ENCODE data around the gene RBP3.

The RBP3 gene

GRCh38 chr10:47348138-47348651 is at the start of gene RBP3:
Gene RBP3 (plus strand): TSS chr10:47348363. CDS start chr10:47348485, 122 bp downstream.
- DNase-seq, result no peak

- DNase-seq, result peak; percentile 23
Observed at GRCh38 chr10:47298715-47299114, 49.4 kb upstream of the RBP3 start.

GRCh38 chr10:47299611-47300428 is 48.3 kb upstream of the RBP3 start, which contains the start of gene GDF10:
Gene GDF10 (plus strand): TSS chr10:47300197. CDS start chr10:47300652, 455 bp downstream.
- no peak for DNase-seq

- no peak for DNase-seq
Observed at GRCh38 chr10:47300429-47300931, 47.7 kb upstream of the RBP3 start.

GRCh38 chr10:47301833-47302232 is 46.3 kb upstream of the RBP3 start:
- DNase-seq, result no peak

- DNase-seq, result no peak
Observed at GRCh38 chr10:47303105-47303504, 45.1 kb upstream of the RBP3 start.

- DNase-seq, result no peak
Observed at GRCh38 chr10:47303866-47304265, 44.3 kb upstream of the RBP3 start.

GRCh38 chr10:47305566-47305965 is 42.6 kb upstream of the RBP3 start:
- DNase-seq, result no peak

GRCh38 chr10:47306387-47307210 is 41.6 kb upstream of the RBP3 start:
- DNase-seq, result no peak

GRCh38 chr10:47307381-47307780 is 40.8 kb upstream of the RBP3 start:
- no peak for DNase-seq

- no peak for DNase-seq
Observed at GRCh38 chr10:47308775-47309174, 39.4 kb upstream of the RBP3 start.

- no peak for DNase-seq
Observed at GRCh38 chr10:47309408-47310089, 38.6 kb upstream of the RBP3 start.

GRCh38 chr10:47310090-47310505 is 38.1 kb upstream of the RBP3 start:
- no peak for DNase-seq

- no peak for DNase-seq
Observed at GRCh38 chr10:47311193-47311931, 36.8 kb upstream of the RBP3 start.

GRCh38 chr10:47311932-47312662 is 36.1 kb upstream of the RBP3 start:
- DNase-seq, result peak; percentile 85

GRCh38 chr10:47312663-47312995 is 35.5 kb upstream of the RBP3 start:
- no peak for DNase-seq

- DNase-seq, result no peak
Observed at GRCh38 chr10:47314416-47314970, 33.7 kb upstream of the RBP3 start.

- no peak for DNase-seq
Observed at GRCh38 chr10:47315421-47315820, 32.7 kb upstream of the RBP3 start.

GRCh38 chr10:47316131-47316530 is 32.0 kb upstream of the RBP3 start:
- no peak for DNase-seq

- no peak for DNase-seq
Observed at GRCh38 chr10:47317251-47317650, 30.9 kb upstream of the RBP3 start.

GRCh38 chr10:47318706-47319105 is 29.5 kb upstream of the RBP3 start:
- DNase-seq, result no peak
